HG03354 (cell line): Measurements from ENCODE around the gene PPM1F.
"Not testable (repeated sequence)": the region's sequence is repeated elsewhere in the genome, so short reads cannot be mapped to it uniquely, and the experiment has no call there.

Experiments
- ATAC-seq: cut with Tn5 transposase; IDR thresholded peaks from one replicate; pipeline ENCODE4 v1.9.1; 2021; ENCODE audit warnings: mild to moderate bottlenecking; ENCODE audit not compliant: unreplicated experiment, poor library complexity, severe bottlenecking

PPM1F gene

DNA sequence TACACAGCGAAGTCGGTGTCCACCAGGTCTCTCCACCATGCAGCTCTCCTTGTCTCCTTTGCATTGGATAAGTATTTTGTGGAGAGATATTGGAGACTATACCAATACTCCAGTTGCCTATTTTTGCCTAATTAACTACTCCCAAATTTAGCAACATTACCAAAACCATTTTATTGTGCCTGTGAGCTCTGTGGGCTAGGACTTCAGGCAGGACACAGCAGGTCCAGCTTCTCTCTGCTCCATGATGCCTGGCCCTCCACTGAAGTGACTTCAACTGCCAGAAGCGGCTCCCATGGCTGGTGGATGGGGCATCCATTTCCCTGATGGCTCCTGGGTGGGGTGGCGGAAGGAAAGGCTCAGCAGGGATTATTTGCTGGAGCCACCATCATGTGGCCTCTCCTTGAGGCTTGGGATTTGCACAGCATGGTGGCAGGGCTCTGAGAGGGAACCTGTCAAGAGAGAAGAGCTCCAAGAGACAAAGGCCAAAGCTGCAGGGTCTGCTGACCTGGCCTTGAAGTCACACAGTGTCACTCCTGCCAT lies 48.3 kb downstream of the PPM1F start:
- ATAC-seq, result no peak

DNA sequence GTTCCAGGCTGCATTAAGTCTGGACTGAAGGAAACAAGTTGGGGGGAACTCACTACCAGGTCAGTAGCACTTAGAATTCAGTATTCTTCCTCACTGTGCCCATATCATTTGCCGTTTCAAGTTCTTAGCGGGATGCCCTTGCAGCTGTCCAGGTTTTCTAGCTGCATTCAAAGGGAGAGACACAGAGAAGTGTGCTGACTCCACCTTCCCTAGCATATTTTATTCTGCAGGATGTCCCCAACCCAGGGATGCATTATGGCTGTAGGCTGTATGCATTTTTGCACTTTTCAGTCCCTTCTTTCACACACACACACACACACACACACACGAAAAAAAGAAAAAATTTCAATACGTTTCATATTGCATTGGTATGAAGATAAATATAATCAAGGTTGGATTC lies 49.4 kb downstream of the PPM1F start:
- ATAC-seq, result no peak

DNA sequence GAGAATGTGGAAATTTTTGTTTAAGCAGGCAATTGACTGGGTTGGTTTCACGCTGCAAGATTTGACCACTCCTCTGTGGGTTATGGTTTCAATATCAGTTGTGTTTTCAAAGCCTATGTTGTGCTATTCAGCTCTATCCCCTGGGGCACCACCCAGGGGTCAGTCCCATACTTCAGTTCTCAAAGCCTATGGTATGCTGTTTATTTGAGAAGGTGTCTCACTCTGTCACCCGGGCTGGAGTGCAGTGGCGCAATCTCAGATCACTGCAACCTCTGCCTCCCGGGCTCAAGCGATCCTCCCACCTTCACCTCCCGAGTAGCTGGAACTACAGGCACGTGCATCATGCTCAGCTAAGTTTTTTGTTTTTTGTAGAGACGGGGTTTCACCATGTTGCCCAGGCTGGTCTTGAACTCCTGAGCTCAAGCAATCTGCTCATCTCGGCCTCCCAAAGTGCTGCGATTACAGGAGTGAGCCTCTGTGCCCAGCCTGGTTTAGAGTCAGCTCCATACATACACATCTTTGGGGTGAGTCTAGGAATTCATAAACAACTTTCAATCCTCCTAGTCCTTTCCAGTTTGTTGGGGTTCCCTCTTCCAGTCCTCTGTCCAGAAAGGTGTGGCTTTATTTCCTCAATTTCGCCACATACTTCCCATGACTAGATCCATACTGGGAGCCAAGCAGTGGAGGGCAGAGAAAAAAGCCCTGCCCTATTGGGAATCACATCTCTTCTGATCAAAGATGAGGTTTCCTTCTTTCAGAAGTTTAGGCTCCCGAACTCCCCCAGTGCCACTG lies 50.2 kb downstream of the PPM1F start:
- ATAC-seq, result no peak

GRCh38 chr22:21898354-21898896 lies 54.2 kb downstream of the PPM1F start:
- ATAC-seq, result no peak

DNA sequence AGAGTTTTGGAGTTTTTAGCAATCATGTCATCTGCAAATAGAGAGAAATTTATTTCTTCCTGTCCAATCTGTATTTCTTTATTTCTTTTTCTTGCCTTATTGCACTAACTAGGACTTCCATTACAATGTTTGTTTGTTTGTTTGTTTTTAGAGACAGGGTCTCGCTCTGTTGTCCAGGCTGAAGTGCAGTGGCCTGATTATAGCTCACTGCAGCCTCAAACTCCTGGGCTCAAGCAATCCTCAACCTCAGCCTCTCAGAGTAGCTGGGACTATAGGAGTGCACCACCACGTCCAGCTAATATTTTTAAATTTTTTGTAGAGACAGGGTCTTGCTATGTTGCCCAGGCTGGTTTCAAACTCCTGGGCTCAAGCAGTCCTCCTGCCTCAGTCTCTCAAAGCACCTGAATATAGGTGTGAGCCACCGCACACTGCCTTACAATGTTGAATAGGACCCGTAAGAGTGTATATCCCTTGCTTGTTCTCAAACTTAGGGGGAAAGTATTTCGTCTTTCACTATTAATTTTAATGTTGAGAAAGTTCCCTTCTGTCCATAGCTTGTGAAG lies 55.6 kb downstream of the PPM1F start:
- no peak for ATAC-seq

DNA sequence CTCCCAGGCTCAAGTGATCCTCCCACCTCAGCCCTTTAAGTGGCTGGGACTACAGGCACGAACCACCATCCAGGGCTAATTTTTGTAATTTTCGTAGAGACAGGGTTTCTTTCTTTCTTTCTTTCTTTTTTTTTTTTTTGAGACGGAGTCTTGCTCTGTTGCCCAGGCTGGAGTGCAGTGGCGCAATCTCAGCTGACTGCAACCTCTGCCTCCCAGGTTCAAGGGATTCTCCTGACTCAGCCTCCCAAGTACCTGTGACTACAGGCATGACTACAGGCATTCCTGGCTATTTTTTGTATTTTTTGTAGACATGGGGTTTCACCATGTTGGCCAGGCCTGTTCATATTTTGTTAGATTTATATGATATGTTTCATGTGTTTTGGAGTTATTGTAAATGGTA lies 56.4 kb downstream of the PPM1F start:
- ATAC-seq, result not testable (repeated sequence)

GRCh38 chr22:21894799-21895198 lies 57.8 kb downstream of the PPM1F start:
- no peak for ATAC-seq

DNA sequence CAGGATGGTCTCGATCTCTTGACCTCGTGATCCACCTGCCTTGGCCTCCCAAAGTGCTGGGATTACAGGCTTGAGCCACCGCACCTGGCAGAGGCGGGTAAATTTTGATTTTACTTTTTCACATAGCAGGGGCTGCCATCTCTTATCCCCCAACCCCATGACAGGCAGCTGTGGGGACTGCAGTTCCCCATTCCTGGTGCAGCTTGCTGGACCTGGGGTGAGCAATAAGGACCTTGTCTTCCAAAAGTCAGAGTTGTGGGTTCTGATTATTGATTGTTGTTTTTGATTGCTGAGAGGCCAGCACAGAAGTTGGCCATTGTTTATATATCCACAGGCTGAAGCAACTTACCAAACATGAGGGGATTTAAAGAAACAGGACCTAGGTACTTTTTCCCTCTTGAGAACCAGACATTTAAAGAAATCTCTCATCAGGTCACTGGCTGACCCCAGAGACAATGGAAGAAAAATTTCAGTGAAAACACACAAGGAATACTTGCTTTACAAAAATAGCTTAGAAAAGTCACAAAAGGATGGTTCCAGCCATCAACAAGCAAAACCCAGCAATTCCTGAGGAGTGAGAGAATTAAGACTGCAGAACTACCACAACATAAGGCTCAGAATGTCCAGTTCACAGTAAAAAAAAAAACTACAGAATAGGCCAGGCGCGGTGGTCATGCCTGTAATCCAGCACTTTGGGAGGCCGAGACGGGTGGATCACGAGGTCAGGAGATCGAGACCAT lies 63.2 kb downstream of the PPM1F start:
- no peak for ATAC-seq

DNA sequence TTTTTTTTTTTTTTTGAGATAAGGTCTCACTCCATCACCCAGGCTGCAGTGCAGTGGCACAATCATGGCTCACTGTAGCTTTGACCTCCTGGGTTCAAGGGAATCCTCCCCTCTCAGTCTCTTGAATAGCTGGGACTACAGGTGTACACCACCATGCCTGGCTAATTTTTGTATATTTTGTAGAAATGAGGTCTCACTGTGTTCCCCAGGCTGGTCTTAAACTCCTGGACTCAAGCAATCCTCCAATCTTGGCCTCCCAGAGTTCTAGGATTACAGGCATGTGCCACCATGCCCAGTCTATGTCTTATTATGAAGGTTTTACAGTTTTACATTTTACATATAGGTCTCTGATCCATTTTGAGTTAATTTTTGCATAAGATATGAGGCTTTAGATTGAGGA lies 64.8 kb downstream of the PPM1F start:
- no peak for ATAC-seq

DNA sequence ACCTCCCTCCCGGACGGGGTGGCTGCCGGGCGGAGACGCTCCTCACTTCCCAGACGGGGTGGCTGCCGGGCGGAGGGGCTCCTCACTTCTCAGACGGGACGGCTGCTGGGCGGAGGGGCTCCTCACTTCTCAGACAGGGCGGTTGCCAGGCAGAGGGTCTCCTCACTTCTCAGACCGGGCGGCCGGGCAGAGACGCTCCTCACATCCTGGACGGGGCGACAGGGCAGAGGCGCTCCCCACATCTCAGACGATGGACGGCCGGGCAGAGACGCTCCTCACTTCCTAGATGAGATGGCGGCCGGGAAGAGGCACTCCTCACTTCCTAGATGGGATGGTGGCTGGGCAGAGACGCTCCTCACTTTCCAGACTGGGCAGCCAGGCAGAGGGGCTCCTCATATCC lies 68.7 kb downstream of the PPM1F start:
- not testable (repeated sequence) for ATAC-seq

GRCh38 chr22:21882754-21883333 lies 69.8 kb downstream of the PPM1F start:
- ATAC-seq, result not testable (repeated sequence)

- no peak for ATAC-seq
These were observed 70.6 kb downstream of the PPM1F start for GRCh38 chr22:21881841-21882753.

DNA sequence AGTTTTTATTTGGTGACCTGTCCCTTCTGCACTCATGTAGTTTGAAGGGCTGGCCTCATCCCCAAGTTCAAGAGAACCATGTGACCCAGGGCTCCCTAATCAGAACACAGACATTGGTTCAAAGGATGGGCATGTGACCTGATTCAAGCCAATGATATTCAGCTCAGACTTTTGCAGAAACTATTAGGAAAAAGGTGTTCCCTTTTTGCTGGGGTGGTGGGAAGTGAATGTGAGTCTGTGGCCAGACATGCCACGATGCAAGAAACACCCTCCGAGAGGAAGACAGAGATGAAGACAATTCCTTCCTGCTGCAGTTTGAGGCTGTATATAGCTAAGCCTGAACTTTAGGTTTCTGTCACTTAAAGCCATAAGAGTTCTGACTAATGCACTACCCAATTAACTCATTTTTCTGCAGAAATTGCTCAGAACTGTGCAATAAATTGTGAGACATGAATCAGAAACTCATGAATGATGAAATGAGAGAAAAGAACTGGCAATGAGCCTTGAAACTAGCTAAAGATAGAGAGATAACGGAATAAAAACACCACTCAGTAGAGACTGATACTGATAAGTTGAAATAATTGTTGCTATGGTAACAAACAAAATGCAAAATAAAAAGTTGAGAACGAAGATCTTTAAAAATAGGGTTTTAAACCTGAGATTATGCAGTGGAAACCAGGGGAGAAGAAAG lies 76.0 kb downstream of the PPM1F start:
- ATAC-seq, result no peak

DNA sequence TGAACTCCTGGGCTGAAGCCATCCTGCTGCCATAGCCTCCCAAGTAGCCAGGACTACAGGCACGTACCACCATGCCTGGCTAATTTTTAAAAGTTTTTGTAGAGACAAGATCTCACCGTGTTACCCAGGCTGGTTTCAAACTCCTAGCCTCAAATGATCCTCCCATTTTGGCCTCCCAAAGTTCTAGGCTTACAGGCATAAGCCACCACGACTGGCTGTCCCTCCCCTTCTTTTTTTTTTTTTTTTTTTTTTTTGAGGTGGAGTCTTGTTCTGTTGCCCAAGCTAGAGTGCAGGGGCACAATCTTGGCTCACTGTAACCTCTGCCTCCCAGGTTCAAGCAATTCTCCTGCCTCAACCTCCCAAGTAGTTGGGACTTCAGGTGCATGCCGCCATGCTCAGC lies 77.7 kb downstream of the PPM1F start:
- not testable (repeated sequence) for ATAC-seq

GRCh38 chr22:21873619-21874018 lies 79.0 kb downstream of the PPM1F start:
- ATAC-seq, result no peak

GRCh38 chr22:21872741-21873140 lies 79.9 kb downstream of the PPM1F start:
- ATAC-seq, result not testable (repeated sequence)
